ENCODE results near the gene PARD3. TPM values are rescaled to one million over a fixed set of nuclear protein-coding genes. Genes with fewer than 3 reads are reported as not detected.
A peak's percentile ranks its signal among the peaks of the same experiment; 100 is the strongest.

PARD3 gene
- total and polyA plus RNA-seq, 2 donors (not counting 3 experiments of a cell fraction or from before 2014, with no cell fraction given) = 7.3 to 24.1 TPM

DNA sequence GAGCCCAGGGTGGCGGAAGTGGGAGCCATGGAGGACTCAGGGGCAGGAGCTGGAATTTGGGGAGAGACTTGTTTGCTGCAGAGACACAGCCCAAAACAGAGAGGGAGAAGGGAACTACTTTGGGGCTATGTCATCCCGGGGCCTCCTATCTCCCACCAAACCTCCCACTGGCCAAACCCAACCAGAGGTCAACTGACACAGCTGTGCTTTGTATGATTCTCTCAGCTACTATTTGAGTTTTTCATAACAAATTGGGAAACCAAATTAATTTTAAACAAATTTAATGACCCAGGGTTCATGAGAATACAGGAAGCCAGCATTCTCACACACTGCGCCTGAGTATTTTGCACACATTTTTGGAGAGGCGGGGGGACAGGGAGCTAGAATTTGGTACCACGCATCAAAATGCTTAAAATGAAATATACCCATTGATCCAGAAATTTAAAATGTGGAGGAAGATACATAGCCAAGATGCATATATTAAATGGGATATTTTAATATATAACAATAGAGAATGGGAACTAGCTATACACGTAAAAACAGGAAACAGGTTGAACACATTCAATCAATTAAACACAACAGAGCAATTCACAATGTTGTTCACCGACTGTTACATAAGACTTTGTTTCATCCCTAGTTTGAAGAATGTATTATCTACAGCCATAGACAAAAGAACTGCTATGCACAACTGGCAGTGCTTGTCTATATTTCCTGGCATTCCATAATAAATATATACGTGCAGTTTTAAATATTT is 105.3 kb downstream of the PARD3 start:
- TF ChIP-seq POLR2AphosphoS5 (IDR thresholded peaks at IDR 0.05; ENCODE audit: insufficient read depth, low read depth, low read length) (no peak), EZH2 (IDR thresholded peaks at IDR 0.05; ENCODE audit: borderline replicate concordance, low read depth, low read length, severe bottlenecking) (no peak), POLR2A (IDR thresholded peaks at IDR 0.05; ENCODE audit: low read depth, low read length) (no peak), GATA2 (IDR thresholded peaks at IDR 0.05; ENCODE audit: insufficient read depth, insufficient read length, low read depth, low read length) (no peak), JUN (IDR thresholded peaks at IDR 0.05; ENCODE audit: borderline replicate concordance, insufficient read depth, insufficient read length, low read depth) (no peak), FOS (IDR thresholded peaks at IDR 0.05; ENCODE audit: borderline replicate concordance, insufficient read depth, low read length) (no peak), MYC (IDR thresholded peaks at IDR 0.05; ENCODE audit: low read depth, low read length) (no peak)
- TF ChIP-seq, protein P1, sequence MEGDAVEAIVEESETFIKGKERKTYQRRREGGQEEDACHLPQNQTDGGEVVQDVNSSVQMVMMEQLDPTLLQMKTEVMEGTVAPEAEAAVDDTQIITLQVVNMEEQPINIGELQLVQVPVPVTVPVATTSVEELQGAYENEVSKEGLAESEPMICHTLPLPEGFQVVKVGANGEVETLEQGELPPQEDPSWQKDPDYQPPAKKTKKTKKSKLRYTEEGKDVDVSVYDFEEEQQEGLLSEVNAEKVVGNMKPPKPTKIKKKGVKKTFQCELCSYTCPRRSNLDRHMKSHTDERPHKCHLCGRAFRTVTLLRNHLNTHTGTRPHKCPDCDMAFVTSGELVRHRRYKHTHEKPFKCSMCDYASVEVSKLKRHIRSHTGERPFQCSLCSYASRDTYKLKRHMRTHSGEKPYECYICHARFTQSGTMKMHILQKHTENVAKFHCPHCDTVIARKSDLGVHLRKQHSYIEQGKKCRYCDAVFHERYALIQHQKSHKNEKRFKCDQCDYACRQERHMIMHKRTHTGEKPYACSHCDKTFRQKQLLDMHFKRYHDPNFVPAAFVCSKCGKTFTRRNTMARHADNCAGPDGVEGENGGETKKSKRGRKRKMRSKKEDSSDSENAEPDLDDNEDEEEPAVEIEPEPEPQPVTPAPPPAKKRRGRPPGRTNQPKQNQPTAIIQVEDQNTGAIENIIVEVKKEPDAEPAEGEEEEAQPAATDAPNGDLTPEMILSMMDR (IDR thresholded peaks at IDR 0.05; ENCODE audit: extremely low read depth in 1 of 2, insufficient read depth in 1 of 2, low read depth in 1 of 2, low read length in 2 of 2) = no peak
- TF ChIP-seq, protein P2, sequence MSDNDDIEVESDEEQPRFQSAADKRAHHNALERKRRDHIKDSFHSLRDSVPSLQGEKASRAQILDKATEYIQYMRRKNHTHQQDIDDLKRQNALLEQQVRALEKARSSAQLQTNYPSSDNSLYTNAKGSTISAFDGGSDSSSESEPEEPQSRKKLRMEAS (IDR thresholded peaks at IDR 0.05; ENCODE audit: insufficient read depth, insufficient read length) = no peak
- no peaks in the 10 kb centered on the region for H3K9me1 ChIP-seq (replicated peaks; ENCODE audit: control insufficient read depth, extremely low read depth, insufficient read depth, low read length)
- CTCF ChIA-PET = interaction anchor here (0.6 to 4.9 kb wide), 6 partner anchors 10 to 284 kb away, joined by 3 to 23 read pairs (median 4); no protein-coding TSS in a partner anchor
- H3K79me2 ChIP-seq (ENCODE audit: control insufficient read depth, insufficient read depth, low read length) = peaks cover 7% of the 10 kb centered on the region
- H3K27me3 ChIP-seq (ENCODE audit: control insufficient read depth in 2 of 2, insufficient read depth in 2 of 2, low read length in 2 of 2) = no peaks in the 10 kb centered on the region
- no peak overlapping the region for H2AFZ ChIP-seq (ENCODE audit: low read depth, low read length)
- no peak overlapping the region for H3K4me3 ChIP-seq (replicated peaks in 1 of 3; ENCODE audit: insufficient read depth in 1 of 3, low read depth in 1 of 3, low read length in 3 of 3)
- intact Hi-C loops (cut with micrococcal nuclease) (loop anchor here (10.0 kb wide), 1 partner anchor 485 kb away; no protein-coding TSS in a partner anchor), dilution Hi-C loops (cut with MboI; ENCODE audit: extremely low pct_ligation_motif_present, low sequenced_read_pairs) (no loop called here)
- H3K9ac ChIP-seq (replicated peaks; ENCODE audit: extremely low read depth, insufficient read depth, low read length) = no peak overlapping the region
- peak overlapping the region; percentile 2 for H3K4me2 ChIP-seq (ENCODE audit: insufficient read depth, low read length)
- H3K27ac ChIP-seq (ENCODE audit: insufficient read depth, low read depth, low read length) = no peak overlapping the region
- no TSS peak for BruUV-seq (replicated peaks)
- H3K36me3 ChIP-seq (ENCODE audit: control insufficient read depth in 2 of 2, extremely low read depth in 1 of 2, insufficient read depth in 2 of 2, low read length in 2 of 2) = no peaks in the 10 kb centered on the region
- FAIRE-seq = no peak
- H4K20me1 ChIP-seq (replicated peaks; ENCODE audit: control insufficient read depth, extremely low read depth, insufficient read depth, low read length) = peaks cover 2% of the 10 kb centered on the region
- peaks cover 36% of the 10 kb centered on the region for H3K4me1 ChIP-seq (ENCODE audit: control insufficient read depth, extremely low read depth, insufficient read depth, low read length)
- H3K9me3 ChIP-seq (replicated peaks; ENCODE audit: control insufficient read depth, insufficient read depth, low read length) = no peaks in the 10 kb centered on the region
- POLR2A ChIA-PET = no interaction called here
- DNase-seq (ENCODE audit: low read depth, low spot score) = peak; percentile 51
